A673 (cell line): ENCODE results near the gene MTHFSD. TPM values are rescaled to one million over a fixed set of nuclear protein-coding genes. Genes with fewer than 3 reads are reported as not detected.
A peak's percentile ranks its signal among the peaks of the same experiment; 100 is the strongest.

Experiments
- BruUV-seq: library from RNA; stranded (reverse); fragments of 400-500 nt; replicated peaks from 2 replicates; lab custom pipeline; 2021; lab: Mats Ljungman, UMichigan
- CTCF ChIA-PET: fragments of 300-600 bp; sonication (Branson Sonifier 250); formaldehyde crosslinking; loops from one replicate; lab custom pipeline; 2022; ENCODE audit warnings: antibody characterized with exemption; lab: Charles Lee
- POLR2A ChIA-PET: fragments of 300-600 bp; sonication (Branson Sonifier 250); formaldehyde crosslinking; loops from one replicate; lab custom pipeline; 2022; ENCODE audit warnings: antibody characterized with exemption; ENCODE audit not compliant: low non-redundant PET; lab: Charles Lee
- DNase-seq: peaks from one replicate; pipeline ENCODE4 v3.0.0-alpha.2; 2015; ENCODE audit warnings: low spot score
- H3K27ac ChIP-seq: fragments of 200-600 bp; sonication (generic); 2 replicates; pipeline ENCODE4 v1.5.1; 2016; ENCODE audit warnings: mixed run types, low read depth, mild to moderate bottlenecking, mixed read lengths, antibody characterized with exemption, low read length; ENCODE audit not compliant: poor library complexity, severe bottlenecking
- H3K27me3 ChIP-seq: fragments of 200-600 bp; sonication (generic); replicated peaks from 2 replicates; pipeline ENCODE4 v1.6.1; 2017; ENCODE audit warnings: mixed run types, low read depth, mild to moderate bottlenecking, mixed read lengths, antibody characterized with exemption, low read length; ENCODE audit not compliant: insufficient read depth, poor library complexity
- H3K36me3 ChIP-seq: fragments of 200-600 bp; sonication (generic); 2 replicates; pipeline ENCODE4 v1.6.1; 2016; ENCODE audit warnings: mixed run types, mild to moderate bottlenecking, mixed read lengths, antibody characterized with exemption, low read length; ENCODE audit not compliant: insufficient read depth, poor library complexity, severe bottlenecking
- H3K4me1 ChIP-seq: fragments of 200-600 bp; sonication (generic); 2 replicates; pipeline ENCODE4 v1.6.1; 2017; ENCODE audit warnings: mixed run types, mild to moderate bottlenecking, mixed read lengths, antibody characterized with exemption, low read length; ENCODE audit not compliant: insufficient read depth, poor library complexity, severe bottlenecking
- H3K4me3 ChIP-seq: fragments of 200-600 bp; sonication (generic); 2 replicates; pipeline ENCODE4 v1.5.1; 2016; ENCODE audit warnings: low read depth, mixed run types, mild to moderate bottlenecking, mixed read lengths, low read length; ENCODE audit not compliant: poor library complexity, severe bottlenecking
- H3K9me3 ChIP-seq: fragments of 200-600 bp; sonication (generic); 2 replicates; pipeline ENCODE4 v1.6.1; 2016; ENCODE audit warnings: mixed run types, low read depth, mild to moderate bottlenecking, mixed read lengths, antibody characterized with exemption, low read length; ENCODE audit not compliant: poor library complexity, severe bottlenecking
- CTCF ChIP-seq: fragments of 300-800, 200-600 bp; sonication (generic); conservative IDR thresholded peaks from 2 replicates; pipeline ENCODE4 v1.5.1; 2017; ENCODE audit warnings: low read depth, mild to moderate bottlenecking, antibody characterized with exemption, low read length, moderate library complexity, mixed read lengths
- EZH2 ChIP-seq: fragments of 200-600 bp; sonication (generic); IDR thresholded peaks from 2 replicates; pipeline ENCODE4 v1.6.1; 2017; ENCODE audit warnings: borderline replicate concordance, low read depth, mild to moderate bottlenecking, mixed read lengths, antibody characterized with exemption, low read length; ENCODE audit not compliant: poor library complexity, severe bottlenecking
- intact Hi-C: fragments of 100-400 bp; cut with micrococcal nuclease; formaldehyde crosslinking; loops from one replicate; pipeline ENCODE4 v1.10.0; 2022; ENCODE audit not compliant: unreplicated experiment
- total RNA-seq: library from RNA; stranded (reverse); gene quantifications from 2 replicates; pipeline ENCODE4 v1.2.3, GENCODE V29; 2021

Gene MTHFSD
- total RNA-seq, 1 experiment from 2014 or later = 27.5 TPM

DNA sequence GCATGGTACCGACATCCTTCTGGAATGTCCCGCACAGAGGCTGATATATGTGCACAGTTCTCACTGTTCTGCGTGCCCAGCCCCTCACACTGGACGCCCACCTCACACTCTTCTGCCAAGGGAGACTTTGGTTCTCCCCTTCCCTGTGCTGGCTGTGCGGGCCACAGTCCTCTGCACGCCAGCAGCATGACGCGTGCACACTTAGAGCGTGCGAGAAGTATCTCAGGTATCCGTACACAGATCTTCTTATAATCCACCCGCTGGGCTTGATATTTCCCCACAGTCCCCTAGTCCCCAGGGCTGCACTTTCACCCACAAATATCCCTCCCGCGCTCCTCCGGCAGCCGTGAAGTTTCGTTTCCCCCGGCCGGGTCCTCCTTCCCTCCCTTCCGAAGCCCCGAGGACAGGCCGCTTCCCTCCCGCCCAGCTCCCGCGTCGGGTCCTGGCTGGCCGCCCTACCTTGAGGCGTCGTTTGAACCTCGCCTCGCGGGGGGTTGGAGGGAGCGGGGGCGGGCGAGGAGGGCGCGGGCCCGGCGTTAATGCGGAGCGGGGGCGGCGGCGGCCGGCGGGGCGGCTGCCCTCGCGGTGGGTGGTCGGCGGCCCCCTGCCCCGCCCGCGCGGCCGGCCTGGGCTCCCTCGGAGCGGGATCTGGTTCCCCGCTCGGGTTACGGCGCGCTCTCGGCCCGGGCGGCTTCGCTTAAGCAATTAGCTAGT is 49.7 kb downstream of the MTHFSD start:
- intact Hi-C loops = no loop called here
- peaks cover 100% of the 10 kb centered on the region for H3K27me3 ChIP-seq
- H3K9me3 ChIP-seq = no peaks in the 10 kb centered on the region
- H3K4me3 ChIP-seq = no peak overlapping the region
- CTCF ChIA-PET = no interaction called here
- TF ChIP-seq CTCF (no peak), EZH2 (peak; percentile 81)
- no peak overlapping the region for H3K27ac ChIP-seq
- H3K36me3 ChIP-seq = no peaks in the 10 kb centered on the region
- no peak for DNase-seq
- POLR2A ChIA-PET = no interaction called here
- peaks cover 9% of the 10 kb centered on the region for H3K4me1 ChIP-seq
- no TSS peak for BruUV-seq

DNA sequence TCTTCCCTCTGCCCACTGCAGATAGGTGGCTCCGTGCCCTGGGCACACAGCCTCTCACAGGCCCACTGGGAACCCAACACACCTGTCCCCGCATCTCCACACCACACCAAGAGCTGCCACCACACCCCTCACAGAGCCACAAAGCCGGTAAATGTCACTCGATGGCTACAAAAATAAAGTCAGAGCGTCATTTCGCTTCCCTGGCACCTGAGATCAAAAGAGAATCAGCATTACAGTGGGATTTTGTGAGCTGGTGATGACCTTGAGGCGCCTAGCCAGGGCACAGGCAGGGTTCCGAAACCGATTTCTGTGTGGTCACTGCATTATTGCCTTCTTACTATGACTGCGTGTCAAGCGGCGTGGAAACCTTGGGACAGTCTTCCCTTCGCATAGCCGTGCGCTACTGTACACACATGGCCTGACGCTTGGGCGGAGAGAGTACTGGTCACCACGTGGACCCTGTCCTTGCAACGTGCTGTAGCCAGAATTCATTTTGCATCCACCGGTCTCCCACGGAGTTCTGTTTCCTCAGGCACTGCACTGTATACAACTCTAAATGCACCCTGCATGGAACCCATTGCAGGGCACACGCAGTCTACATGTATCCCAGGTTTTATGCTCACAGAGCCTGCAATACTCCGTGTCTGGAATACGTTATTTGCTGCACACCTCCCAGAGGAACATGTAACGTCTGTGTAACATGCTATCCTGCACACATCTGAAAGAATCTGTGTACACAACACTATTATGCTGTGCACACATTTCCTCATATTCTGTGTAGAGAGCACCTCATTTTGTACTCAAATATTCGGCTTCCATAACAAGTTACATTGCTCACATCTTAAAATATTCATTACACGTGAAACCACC is 50.5 kb downstream of the MTHFSD start:
- ChIA-PET POLR2A (no interaction called here), CTCF (no interaction called here)
- no peak overlapping the region for H3K4me3 ChIP-seq
- DNase-seq = no peak
- H3K9me3 ChIP-seq = no peaks in the 10 kb centered on the region
- H3K27ac ChIP-seq = no peak overlapping the region
- H3K36me3 ChIP-seq = no peaks in the 10 kb centered on the region
- intact Hi-C loops = no loop called here
- H3K27me3 ChIP-seq = peaks cover 100% of the 10 kb centered on the region
- BruUV-seq = no TSS peak
- TF ChIP-seq EZH2 (peak; percentile 74), CTCF (no peak)
- H3K4me1 ChIP-seq = peaks cover 3% of the 10 kb centered on the region

DNA sequence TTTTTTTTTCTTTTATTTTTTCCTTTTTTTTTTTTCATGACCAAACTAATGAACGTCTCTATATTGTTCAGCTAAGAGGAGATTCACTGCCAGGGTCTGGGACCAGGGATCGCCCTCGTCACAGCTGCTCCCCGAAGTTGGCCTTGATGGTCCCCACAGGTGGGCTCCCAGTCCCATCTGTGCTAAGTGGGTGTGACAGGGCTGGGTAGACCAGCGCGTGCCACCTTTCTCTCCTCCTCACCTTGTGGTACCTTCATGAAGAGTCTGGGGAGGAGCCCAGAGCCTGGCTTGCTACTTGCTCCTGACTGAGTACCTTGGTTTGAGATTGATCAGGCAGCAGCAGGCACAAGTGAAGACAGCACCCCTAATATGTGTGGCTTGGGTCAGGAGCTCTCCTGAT is 51.2 kb downstream of the MTHFSD start:
- BruUV-seq = no TSS peak
- CTCF ChIA-PET = no interaction called here
- intact Hi-C loops = no loop called here
- POLR2A ChIA-PET = no interaction called here
- Histone ChIP-seq H3K4me3 (no peak overlapping the region), H3K9me3 (no peaks in the 10 kb centered on the region), H3K36me3 (no peaks in the 10 kb centered on the region), H3K4me1 (no peaks in the 10 kb centered on the region), H3K27me3 (peaks cover 100% of the 10 kb centered on the region), H3K27ac (no peak overlapping the region)
- TF ChIP-seq EZH2 (no peak), CTCF (no peak)
- no peak for DNase-seq
